Omental fat pad (tissue), 4 donors: Measurements from ENCODE around the gene SRGN. TPM values are rescaled to one million over a fixed set of nuclear protein-coding genes. Genes with fewer than 3 reads are reported as not detected.

Source experiments
- ATAC-seq: fragments of 150-250 bp; one replicate; pipeline ENCODE4 v1.9.1; 2016; ENCODE audit warnings: mild to moderate bottlenecking, moderate library complexity; ENCODE audit not compliant: low FRiP score
- DNase-seq: peaks from one replicate; pipeline ENCODE4 v3.0.0-alpha.2; 2019; ENCODE audit warnings: low spot score
- CTCF ChIP-seq, 3 donors: fragments of 450-650 bp; IDR thresholded peaks; one replicate each; pipeline ENCODE4 v1.5.1; 2016 to 2017; ENCODE audit warnings: antibody characterized with exemption in 3 of 3, mild to moderate bottlenecking in 3 of 3, moderate library complexity in 2 of 3
- total RNA-seq, 4 donors: library from RNA; depleted of rRNA; stranded (reverse); fragments of >200 nt; gene quantifications; one replicate each; pipeline ENCODE4 v1.1.0, GENCODE V29; 2016

SRGN gene
- total RNA-seq, 4 donors from 2014 or later, result 289 to 481 (median 419) TPM

GRCh38 chr10:69089638-69090599 lies 2.0 kb downstream of the SRGN start:
- ATAC-seq (no peak), DNase-seq (no peak)
- TF ChIP-seq CTCF (IDR thresholded peaks at IDR 0.05), result no peak

- DNase-seq (no peak), ATAC-seq (no peak)
- TF ChIP-seq CTCF (IDR thresholded peaks at IDR 0.05), result no peak
Observed at GRCh38 chr10:69090685-69091084, 2.8 kb downstream of the SRGN start.

- no peak for ATAC-seq
- TF ChIP-seq CTCF (IDR thresholded peaks at IDR 0.05), result no peak
- no peak for DNase-seq
Observed at GRCh38 chr10:69091143-69091651, 3.3 kb downstream of the SRGN start.

GRCh38 chr10:69092959-69093850 lies 5.3 kb downstream of the SRGN start:
- DNase-seq (peak; percentile 71), ATAC-seq (peak; percentile 67)
- peak in 2 of 3 donors; percentile 61 to 77 for TF ChIP-seq CTCF (IDR thresholded peaks at IDR 0.05)

GRCh38 chr10:69093933-69094332 lies 6.0 kb downstream of the SRGN start:
- no peak for DNase-seq
- no peak for ATAC-seq
- TF ChIP-seq CTCF (IDR thresholded peaks at IDR 0.05), result no peak

GRCh38 chr10:69096045-69096444 lies 8.1 kb downstream of the SRGN start:
- ATAC-seq (no peak), DNase-seq (no peak)
- TF ChIP-seq CTCF (IDR thresholded peaks at IDR 0.05), result no peak
